Loucy (cell line): ENCODE data around the gene SSTR1.

Experiments used
- EZH2phosphoT487 ChIP-seq: fragments of 200-600 bp; IDR thresholded peaks from 2 replicates; pipeline ENCODE4 v1.6.1; 2018; ENCODE audit warnings: antibody characterized with exemption, mild to moderate bottlenecking, moderate library complexity, borderline replicate concordance
- TF ChIP-seq, protein P1 (sequence below): fragments of 200-600 bp; sonication (generic); conservative IDR thresholded peaks from 2 replicates; pipeline ENCODE4 v1.5.1; 2014; ENCODE audit warnings: mild to moderate bottlenecking, antibody characterized with exemption, low read length

- TF ChIP-seq, protein P1, sequence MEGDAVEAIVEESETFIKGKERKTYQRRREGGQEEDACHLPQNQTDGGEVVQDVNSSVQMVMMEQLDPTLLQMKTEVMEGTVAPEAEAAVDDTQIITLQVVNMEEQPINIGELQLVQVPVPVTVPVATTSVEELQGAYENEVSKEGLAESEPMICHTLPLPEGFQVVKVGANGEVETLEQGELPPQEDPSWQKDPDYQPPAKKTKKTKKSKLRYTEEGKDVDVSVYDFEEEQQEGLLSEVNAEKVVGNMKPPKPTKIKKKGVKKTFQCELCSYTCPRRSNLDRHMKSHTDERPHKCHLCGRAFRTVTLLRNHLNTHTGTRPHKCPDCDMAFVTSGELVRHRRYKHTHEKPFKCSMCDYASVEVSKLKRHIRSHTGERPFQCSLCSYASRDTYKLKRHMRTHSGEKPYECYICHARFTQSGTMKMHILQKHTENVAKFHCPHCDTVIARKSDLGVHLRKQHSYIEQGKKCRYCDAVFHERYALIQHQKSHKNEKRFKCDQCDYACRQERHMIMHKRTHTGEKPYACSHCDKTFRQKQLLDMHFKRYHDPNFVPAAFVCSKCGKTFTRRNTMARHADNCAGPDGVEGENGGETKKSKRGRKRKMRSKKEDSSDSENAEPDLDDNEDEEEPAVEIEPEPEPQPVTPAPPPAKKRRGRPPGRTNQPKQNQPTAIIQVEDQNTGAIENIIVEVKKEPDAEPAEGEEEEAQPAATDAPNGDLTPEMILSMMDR, result no peak
- TF ChIP-seq EZH2phosphoT487, result no peak
Measured at GRCh38 chr14:38212111-38212510, 4.4 kb downstream of the SSTR1 start.
